ENCODE measurements around the gene RNF2. TPM values are rescaled to one million over a fixed set of nuclear protein-coding genes. Genes with fewer than 3 reads are reported as not detected.
"Not testable (repeated sequence)": the region's sequence is repeated elsewhere in the genome, so short reads cannot be mapped to it uniquely, and the experiment has no call there.

RNF2 gene
- polyA plus RNA-seq (2013, experiment 1 of 4), result 57.5 TPM
- 53.4 TPM for polyA plus RNA-seq (2013, experiment 2 of 4)
- polyA plus RNA-seq (2013, experiment 3 of 4), result 49.8 TPM
- 55.3 TPM for polyA plus RNA-seq (2013, experiment 4 of 4)

DNA sequence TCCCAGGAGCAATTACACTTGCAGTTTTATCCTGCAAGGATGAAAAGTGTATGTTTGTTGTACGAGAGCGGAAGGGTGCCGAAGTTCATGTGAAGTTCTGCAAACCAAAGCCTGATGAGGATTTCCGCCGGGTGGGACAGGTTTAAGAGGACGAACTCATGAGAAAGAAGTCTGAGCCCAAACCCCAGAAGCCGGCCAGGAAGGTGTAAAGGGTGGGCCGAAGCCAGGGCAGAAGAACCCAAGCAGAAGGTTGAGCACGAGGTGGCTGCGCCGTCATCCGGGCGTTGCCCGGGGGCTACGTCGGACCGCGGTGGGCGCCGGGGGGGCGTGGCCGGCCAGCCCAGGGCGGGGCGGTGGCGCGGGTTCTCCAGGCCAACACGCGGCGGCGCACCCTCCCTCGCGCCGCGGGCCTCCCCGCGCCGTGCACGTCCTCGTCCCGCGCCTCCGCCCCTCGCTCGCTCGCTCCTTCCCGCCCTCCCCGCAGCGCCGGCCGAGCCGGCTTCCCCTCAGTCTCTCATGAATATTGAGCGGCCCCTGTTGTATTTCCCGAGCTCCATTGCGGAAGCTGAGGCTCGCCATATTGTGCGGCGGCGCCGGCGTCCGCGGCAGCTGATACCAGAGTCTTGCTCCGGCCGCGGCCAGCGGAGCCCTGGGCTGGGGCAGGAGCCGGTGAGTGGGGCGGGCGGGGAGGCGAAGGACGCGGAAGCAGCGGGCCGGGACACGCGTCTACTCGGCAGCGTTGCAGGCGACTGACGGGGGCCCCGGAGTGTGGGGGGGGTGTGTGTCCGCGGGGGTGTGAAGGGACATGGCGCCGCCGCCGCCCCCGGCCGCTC lies at the start of gene RNF2:
TSS of gene RNF2 (plus strand) at position 578 of the 833 bp plus-strand sequence. CDS start 41,996 bp downstream, outside the sequence.
- Histone ChIP-seq H3K4me3 (ENCODE audit: insufficient read depth, low read depth, low read length) (peak within 1 kb of the TSS; percentile 95), H3K9me3 (ENCODE audit: control insufficient read depth, low read length) (no peaks in the 10 kb centered on the region), H3K4me1 (ENCODE audit: control insufficient read depth, insufficient read depth, low read length) (peaks cover 12% of the 10 kb centered on the region), H3K36me3 (ENCODE audit: control insufficient read depth, insufficient read depth, low read length) (no peaks in the 10 kb centered on the region), H3K27me3 (ENCODE audit: control insufficient read depth, insufficient read depth, low read length, poor library complexity, severe bottlenecking) (peaks cover 3% of the 10 kb centered on the region), H3K27ac (ENCODE audit: insufficient read depth, low read depth, low read length, poor library complexity, severe bottlenecking) (peak within 1 kb of the TSS; percentile 73)
- 6 to 7% methylated on average over 89 of the region's 89 CpGs for WGBS, 2 experiments

DNA sequence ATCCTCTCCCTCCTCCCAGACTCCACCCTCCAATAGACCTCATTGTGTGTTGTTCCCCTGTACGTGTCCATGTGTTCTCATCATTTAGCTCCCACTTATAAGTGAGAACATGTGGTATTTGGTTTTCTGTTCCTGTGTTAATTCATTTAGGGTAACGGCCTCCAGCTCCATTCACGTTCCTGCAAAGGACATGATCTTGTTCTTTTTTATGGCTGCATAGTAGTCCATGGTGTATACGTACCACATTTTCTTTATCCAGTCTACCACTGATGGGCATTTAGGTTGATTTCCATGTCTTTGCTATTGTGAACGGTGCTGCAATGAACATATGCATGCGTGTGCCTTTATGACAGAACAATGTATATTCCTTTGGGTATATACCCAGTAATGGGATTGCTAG lies 45.4 kb upstream of the RNF2 start:
- H3K27ac ChIP-seq (ENCODE audit: insufficient read depth, low read depth, low read length, poor library complexity, severe bottlenecking); H3K4me1 ChIP-seq (ENCODE audit: control insufficient read depth, insufficient read depth, low read length); H3K36me3 ChIP-seq (ENCODE audit: control insufficient read depth, insufficient read depth, low read length); H3K4me3 ChIP-seq (ENCODE audit: insufficient read depth, low read depth, low read length); H3K27me3 ChIP-seq (ENCODE audit: control insufficient read depth, insufficient read depth, low read length, poor library complexity, severe bottlenecking); H3K9me3 ChIP-seq (ENCODE audit: control insufficient read depth, low read length): not testable (repeated sequence)
- WGBS, 2 experiments, result 91 to 95% methylated on average over 6 of the region's 6 CpGs

DNA sequence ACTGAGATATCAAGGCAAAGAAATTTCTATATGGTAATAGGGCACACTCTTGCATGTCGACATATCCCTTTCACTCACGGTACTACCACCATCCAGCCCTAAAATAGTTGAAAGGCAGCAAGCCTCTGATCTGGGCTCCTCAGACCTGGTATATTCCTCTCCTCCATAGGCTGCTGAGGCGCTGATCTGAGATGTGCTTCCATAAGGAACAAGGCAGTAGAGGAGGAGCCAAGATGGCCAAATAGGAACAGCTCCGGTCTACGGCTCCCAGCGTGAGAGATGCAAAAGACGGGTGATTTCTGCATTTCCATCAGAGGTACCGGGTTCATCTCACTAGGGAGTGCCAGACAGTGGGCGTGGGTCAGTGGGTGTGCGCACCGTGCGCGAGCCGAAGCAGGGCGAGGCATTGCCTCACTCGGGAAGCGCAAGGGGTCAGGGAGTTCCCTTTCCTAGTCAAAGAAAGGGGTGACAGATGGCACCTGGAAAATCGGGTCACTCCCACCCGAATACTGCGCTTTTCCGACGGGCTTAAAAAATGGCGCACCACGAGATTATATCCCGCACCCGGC lies 44.0 kb upstream of the RNF2 start:
- not testable (repeated sequence) for H3K9me3 ChIP-seq (ENCODE audit: control insufficient read depth, low read length); H3K27me3 ChIP-seq (ENCODE audit: control insufficient read depth, insufficient read depth, low read length, poor library complexity, severe bottlenecking); H3K36me3 ChIP-seq (ENCODE audit: control insufficient read depth, insufficient read depth, low read length); H3K4me3 ChIP-seq (ENCODE audit: insufficient read depth, low read depth, low read length); H3K4me1 ChIP-seq (ENCODE audit: control insufficient read depth, insufficient read depth, low read length); H3K27ac ChIP-seq (ENCODE audit: insufficient read depth, low read depth, low read length, poor library complexity, severe bottlenecking)
- WGBS, 2 experiments, result 94 to 95% methylated on average over 21 to 26 of the region's 26 CpGs

DNA sequence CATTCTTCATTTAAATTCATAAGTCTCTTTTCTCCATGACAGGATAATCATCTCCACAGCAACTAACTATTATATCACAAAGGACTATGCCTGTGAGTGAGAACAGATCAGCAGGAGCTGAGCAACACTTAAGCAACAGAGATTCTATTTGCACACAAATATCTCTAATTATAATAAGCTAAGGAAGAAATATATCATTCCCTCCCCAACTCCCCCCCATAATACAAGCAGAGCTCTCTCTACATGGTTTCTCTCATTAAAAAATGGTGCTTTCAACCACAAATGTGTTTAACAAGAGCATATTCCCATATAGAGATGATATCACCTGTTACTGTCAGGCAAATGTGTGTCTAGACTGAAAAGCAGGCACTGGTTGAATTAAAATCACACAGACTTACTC lies 36.5 kb upstream of the RNF2 start:
- Histone ChIP-seq H3K4me1 (ENCODE audit: control insufficient read depth, insufficient read depth, low read length) (no peaks in the 10 kb centered on the region), H3K4me3 (ENCODE audit: insufficient read depth, low read depth, low read length) (no peak overlapping the region), H3K27me3 (ENCODE audit: control insufficient read depth, insufficient read depth, low read length, poor library complexity, severe bottlenecking) (no peaks in the 10 kb centered on the region), H3K36me3 (ENCODE audit: control insufficient read depth, insufficient read depth, low read length) (no peaks in the 10 kb centered on the region), H3K27ac (ENCODE audit: insufficient read depth, low read depth, low read length, poor library complexity, severe bottlenecking) (no peak overlapping the region), H3K9me3 (ENCODE audit: control insufficient read depth, low read length) (no peaks in the 10 kb centered on the region)

DNA sequence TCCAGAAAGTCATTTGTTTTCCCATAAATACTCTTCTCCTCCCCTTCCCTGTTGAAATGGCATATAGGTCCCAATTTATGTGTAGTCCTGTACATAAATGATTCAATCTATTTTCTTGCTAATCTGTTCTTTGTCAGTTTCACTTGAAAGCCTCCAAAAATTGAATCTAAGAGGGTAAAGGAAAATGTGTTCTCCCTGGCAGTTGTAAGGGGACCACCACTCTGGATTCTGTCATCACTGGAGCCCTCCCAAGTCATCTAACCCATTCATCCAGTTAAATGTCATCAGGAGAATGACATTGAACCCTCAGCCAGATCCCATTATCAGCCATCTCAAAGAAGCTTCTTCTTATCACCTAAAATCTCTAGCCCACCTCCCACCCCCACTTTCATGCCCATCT lies 35.0 kb upstream of the RNF2 start:
- Histone ChIP-seq H3K27me3 (ENCODE audit: control insufficient read depth, insufficient read depth, low read length, poor library complexity, severe bottlenecking) (no peaks in the 10 kb centered on the region), H3K9me3 (ENCODE audit: control insufficient read depth, low read length) (no peaks in the 10 kb centered on the region), H3K36me3 (ENCODE audit: control insufficient read depth, insufficient read depth, low read length) (no peaks in the 10 kb centered on the region), H3K4me3 (ENCODE audit: insufficient read depth, low read depth, low read length) (no peak overlapping the region), H3K27ac (ENCODE audit: insufficient read depth, low read depth, low read length, poor library complexity, severe bottlenecking) (no peak overlapping the region), H3K4me1 (ENCODE audit: control insufficient read depth, insufficient read depth, low read length) (no peaks in the 10 kb centered on the region)

DNA sequence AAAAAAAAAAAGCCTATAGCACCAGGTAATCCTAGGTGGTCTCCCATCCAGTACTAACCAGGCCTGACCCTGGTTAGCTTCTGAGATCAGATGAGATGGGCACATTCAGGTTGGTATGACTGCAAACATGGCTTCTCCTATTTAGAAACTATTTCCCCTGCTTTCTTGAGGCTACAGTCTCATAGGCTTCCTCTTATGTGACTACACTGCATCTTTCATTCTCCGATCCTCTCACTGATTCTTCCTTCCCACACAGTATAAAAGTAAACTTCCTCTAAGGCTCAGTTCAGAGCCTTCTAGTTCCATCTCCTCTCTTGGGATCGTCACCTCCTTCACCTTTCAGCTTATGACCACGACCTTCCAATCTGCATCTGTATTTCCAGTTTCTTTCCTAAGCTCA lies 30.4 kb upstream of the RNF2 start:
- no peak overlapping the region for H3K27ac ChIP-seq (ENCODE audit: insufficient read depth, low read depth, low read length, poor library complexity, severe bottlenecking)
- H3K36me3 ChIP-seq (ENCODE audit: control insufficient read depth, insufficient read depth, low read length), result no peaks in the 10 kb centered on the region
- H3K27me3 ChIP-seq (ENCODE audit: control insufficient read depth, insufficient read depth, low read length, poor library complexity, severe bottlenecking), result no peaks in the 10 kb centered on the region
- WGBS, 2 experiments, result 91 to 92% methylated on average over 3 of the region's 3 CpGs
- H3K4me1 ChIP-seq (ENCODE audit: control insufficient read depth, insufficient read depth, low read length), result no peaks in the 10 kb centered on the region
- no peaks in the 10 kb centered on the region for H3K9me3 ChIP-seq (ENCODE audit: control insufficient read depth, low read length)
- H3K4me3 ChIP-seq (ENCODE audit: insufficient read depth, low read depth, low read length), result no peak overlapping the region

DNA sequence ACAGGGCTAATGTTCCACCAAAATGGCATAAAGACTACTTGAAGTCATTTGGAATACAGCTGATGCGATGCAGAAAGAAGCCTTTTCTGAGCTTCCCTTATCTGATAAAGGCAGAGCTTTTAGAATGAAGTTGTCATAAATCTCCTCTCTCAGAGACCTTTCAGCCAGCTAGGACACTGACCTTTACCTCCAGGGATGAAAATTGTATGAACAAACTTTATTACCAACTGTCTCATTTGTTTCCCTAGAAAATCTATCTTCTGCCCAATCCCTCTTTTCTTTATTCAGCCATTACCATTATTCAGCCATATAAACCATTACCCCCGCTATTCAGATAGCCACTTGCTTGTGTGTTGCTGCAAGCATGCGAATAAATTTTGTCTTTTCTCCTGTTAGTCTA lies 29.7 kb upstream of the RNF2 start:
- Histone ChIP-seq H3K4me3 (ENCODE audit: insufficient read depth, low read depth, low read length) (no peak overlapping the region), H3K9me3 (ENCODE audit: control insufficient read depth, low read length) (no peaks in the 10 kb centered on the region), H3K27me3 (ENCODE audit: control insufficient read depth, insufficient read depth, low read length, poor library complexity, severe bottlenecking) (no peaks in the 10 kb centered on the region), H3K36me3 (ENCODE audit: control insufficient read depth, insufficient read depth, low read length) (no peaks in the 10 kb centered on the region), H3K4me1 (ENCODE audit: control insufficient read depth, insufficient read depth, low read length) (no peaks in the 10 kb centered on the region), H3K27ac (ENCODE audit: insufficient read depth, low read depth, low read length, poor library complexity, severe bottlenecking) (no peak overlapping the region)
- 96 to 100% methylated on average over 3 of the region's 3 CpGs for WGBS, 2 experiments

DNA sequence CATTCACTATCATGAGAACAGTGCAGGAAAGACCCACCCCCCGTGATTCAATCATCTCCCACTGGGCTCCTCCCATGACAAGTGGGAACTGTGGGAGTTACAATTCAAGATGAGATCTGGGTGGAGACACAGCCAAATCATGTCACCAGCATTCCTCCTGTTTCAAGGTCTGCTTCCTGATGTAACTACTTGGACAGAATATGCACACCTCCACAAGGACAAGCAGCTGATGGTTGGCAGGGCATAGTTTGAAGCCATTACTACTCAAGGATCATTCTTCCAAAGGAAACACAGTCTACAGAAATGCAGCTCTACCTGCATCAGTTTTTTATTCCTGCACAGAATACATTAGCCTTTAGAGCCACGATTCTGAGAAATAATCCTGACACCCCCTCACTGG lies 28.5 kb upstream of the RNF2 start:
- Histone ChIP-seq H3K4me1 (ENCODE audit: control insufficient read depth, insufficient read depth, low read length) (no peaks in the 10 kb centered on the region), H3K36me3 (ENCODE audit: control insufficient read depth, insufficient read depth, low read length) (no peaks in the 10 kb centered on the region), H3K9me3 (ENCODE audit: control insufficient read depth, low read length) (no peaks in the 10 kb centered on the region), H3K27ac (ENCODE audit: insufficient read depth, low read depth, low read length, poor library complexity, severe bottlenecking) (no peak overlapping the region), H3K27me3 (ENCODE audit: control insufficient read depth, insufficient read depth, low read length, poor library complexity, severe bottlenecking) (no peaks in the 10 kb centered on the region), H3K4me3 (ENCODE audit: insufficient read depth, low read depth, low read length) (no peak overlapping the region)
- WGBS, 2 experiments, result 79 to 91% methylated on average over 2 of the region's 2 CpGs

DNA sequence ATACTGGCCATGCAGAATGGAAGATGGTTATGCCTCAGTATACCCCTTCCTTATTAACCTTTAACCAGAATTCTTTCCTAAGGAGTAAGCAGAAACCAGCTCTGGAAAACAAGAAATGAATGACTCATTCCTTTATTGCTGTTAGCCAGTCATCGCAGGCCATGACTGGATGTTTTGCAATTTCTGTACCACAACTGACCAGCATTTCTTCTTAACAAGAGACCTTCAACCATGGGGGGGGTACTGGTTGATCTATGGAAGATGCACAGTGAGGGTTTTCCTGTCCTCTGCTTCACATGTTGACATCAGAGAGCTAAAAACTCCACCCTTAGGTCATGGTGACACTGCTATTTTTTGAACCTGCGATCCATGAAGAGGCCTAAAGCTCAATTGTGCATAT lies 28.0 kb upstream of the RNF2 start:
- no peaks in the 10 kb centered on the region for H3K27me3 ChIP-seq (ENCODE audit: control insufficient read depth, insufficient read depth, low read length, poor library complexity, severe bottlenecking)
- no peaks in the 10 kb centered on the region for H3K4me1 ChIP-seq (ENCODE audit: control insufficient read depth, insufficient read depth, low read length)
- H3K4me3 ChIP-seq (ENCODE audit: insufficient read depth, low read depth, low read length), result no peak overlapping the region
- WGBS, 2 experiments, result 93 to 94% methylated on average over 2 of the region's 2 CpGs
- H3K36me3 ChIP-seq (ENCODE audit: control insufficient read depth, insufficient read depth, low read length), result no peaks in the 10 kb centered on the region
- H3K9me3 ChIP-seq (ENCODE audit: control insufficient read depth, low read length), result no peaks in the 10 kb centered on the region
- no peak overlapping the region for H3K27ac ChIP-seq (ENCODE audit: insufficient read depth, low read depth, low read length, poor library complexity, severe bottlenecking)

DNA sequence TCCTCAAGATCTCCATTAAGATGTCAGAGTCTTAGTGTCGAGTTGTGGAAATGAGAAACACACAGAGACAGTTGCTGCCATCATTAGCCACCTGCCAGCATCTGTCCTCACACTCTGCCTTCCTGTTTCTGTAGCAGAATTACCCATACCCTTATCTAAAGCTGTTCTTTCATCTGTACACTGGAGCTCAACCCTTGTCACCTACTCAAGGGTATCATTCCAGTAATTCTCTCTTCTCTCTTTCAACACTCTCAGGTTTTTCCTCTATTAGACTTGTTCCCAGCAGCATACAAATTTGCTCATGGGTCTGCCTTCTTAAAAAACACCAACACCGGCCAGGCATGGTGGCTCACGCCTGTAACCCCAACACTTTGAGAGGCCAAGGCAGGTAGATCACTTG lies 27.4 kb upstream of the RNF2 start:
- H3K4me1 ChIP-seq (ENCODE audit: control insufficient read depth, insufficient read depth, low read length), result no peaks in the 10 kb centered on the region
- H3K27me3 ChIP-seq (ENCODE audit: control insufficient read depth, insufficient read depth, low read length, poor library complexity, severe bottlenecking), result no peaks in the 10 kb centered on the region
- H3K27ac ChIP-seq (ENCODE audit: insufficient read depth, low read depth, low read length, poor library complexity, severe bottlenecking), result no peak overlapping the region
- WGBS, 2 experiments, result 81 to 91% methylated on average over 3 of the region's 3 CpGs
- no peak overlapping the region for H3K4me3 ChIP-seq (ENCODE audit: insufficient read depth, low read depth, low read length)
- H3K36me3 ChIP-seq (ENCODE audit: control insufficient read depth, insufficient read depth, low read length), result no peaks in the 10 kb centered on the region
- H3K9me3 ChIP-seq (ENCODE audit: control insufficient read depth, low read length), result no peaks in the 10 kb centered on the region

All from ectodermal cell (in vitro differentiated cells).